Iris pigment epithelial cell (primary cell): ENCODE measurements around the gene IZUMO1.
"Not testable (repeated sequence)": the region's sequence is repeated elsewhere in the genome, so short reads cannot be mapped to it uniquely, and the experiment has no call there.

Experiments
- DNase-seq: peaks from one replicate; pipeline ENCODE4 v3.0.0-alpha.2; 2011; ENCODE audit warnings: low read depth

Gene IZUMO1

DNA sequence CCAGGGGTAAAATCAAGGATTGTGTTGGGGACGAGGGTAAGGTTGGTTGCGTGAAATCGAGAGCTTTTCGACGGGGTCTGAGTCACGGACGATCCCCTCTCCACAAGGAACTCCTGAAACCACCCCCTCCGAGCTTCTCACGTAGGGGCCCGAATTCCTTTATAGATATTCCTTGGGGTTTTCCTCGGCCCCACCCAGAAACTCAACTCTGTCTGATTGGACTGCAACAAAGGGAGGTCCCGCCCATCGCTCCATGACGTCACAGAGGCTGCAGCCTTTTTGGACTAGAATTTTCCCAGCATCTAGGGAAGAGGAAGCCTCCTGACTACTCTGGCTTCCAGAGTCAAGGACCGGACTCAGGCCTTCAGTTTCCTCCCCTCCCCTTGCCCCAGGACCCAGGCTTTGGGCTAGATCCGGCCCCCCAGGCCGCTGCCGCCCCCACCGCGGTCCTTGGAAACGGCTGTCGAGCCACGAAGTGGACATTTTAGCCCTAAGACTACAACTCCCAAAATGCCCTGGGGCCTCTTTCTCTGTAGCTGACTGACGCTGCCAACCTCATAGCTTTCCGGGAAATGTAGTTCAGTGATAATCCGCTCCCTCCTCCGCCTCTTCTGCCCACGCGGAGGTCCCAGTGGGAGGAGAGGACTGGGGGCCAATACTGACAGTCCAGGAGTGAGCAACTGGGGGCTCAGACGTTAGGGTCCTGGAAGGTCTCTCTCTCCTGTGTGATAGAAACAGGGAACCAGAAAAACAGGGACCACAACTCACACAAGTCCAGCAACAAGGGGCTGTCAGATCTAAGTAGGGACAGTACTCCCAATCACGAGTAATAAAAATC is at the start of gene IZUMO1:
IZUMO1 (minus strand) TSS at position 172 of the 838 bp plus-strand sequence. CDS start 1,050 bp downstream, outside the sequence.
- DNase-seq: peak; percentile 94

DNA sequence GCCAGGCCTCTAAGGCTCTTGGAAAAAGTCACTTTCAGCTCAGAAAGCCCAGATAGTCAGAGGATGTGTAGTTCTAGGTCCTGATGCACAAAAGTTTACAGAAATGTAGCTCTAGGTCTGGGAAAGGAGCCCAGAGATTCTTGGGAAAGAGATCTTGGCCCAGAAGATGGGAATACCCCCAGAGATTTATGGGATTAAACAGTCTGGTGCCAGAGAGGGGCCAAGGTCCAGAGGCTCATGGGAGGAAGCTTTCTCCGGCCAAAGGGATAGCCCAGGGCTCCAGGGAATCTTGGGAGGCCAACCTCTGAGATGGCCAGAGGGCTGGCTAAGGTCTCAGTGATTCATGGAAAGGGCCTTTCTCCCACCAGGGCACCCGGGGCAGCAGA is 49.0 kb upstream of the IZUMO1 start:
- DNase-seq: no peak

DNA sequence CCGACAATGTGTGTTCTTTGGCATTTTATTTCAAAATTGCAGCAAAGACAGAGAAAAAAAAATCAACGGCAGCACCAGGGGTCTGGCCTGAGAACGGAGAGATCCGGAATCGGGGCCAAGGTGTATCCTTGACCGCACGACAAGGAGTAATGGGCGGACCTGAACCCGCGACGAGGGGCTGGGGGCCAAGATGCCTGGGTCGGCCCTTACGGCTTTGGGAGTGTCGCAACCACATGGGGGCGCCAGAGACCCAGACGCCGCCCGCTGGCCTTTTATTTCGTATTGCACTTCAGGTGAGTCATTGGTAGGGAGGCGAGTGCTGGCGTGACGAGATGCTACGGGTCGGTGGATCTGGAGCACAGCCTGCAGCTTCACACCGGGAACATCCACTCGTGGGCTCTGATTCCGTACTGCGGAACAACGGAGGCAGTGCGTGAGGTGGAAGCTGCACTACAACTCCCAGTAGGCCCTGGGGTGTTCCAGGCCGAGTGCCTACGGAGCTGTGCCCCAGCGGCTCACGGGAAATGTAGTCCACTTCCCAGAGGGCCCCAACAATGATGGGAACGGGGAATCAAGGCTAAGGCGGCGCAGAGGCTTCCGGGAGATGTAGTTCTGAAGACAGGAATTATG is 48.5 kb upstream of the IZUMO1 start:
- DNase-seq: peak; percentile 95

DNA sequence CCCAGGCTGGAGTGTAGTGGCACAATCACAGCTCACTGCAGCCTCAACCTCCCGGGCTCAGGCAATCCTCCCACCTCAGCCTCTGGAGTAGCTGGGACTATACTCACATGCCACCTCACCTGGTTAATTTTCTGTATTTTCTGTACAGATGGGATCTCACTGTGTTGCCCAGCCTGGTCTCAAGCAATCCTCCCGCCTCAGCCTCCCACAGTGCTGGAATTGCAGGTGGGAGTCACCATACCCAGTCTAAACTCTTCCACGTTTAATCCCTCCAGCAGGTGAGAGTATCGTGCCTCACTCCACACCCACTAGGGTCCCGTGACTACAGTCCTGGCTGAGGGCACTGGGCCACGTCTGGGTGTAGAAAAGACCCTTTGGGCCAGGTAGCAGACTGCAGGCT is 47.6 kb upstream of the IZUMO1 start:
- DNase-seq: no peak

DNA sequence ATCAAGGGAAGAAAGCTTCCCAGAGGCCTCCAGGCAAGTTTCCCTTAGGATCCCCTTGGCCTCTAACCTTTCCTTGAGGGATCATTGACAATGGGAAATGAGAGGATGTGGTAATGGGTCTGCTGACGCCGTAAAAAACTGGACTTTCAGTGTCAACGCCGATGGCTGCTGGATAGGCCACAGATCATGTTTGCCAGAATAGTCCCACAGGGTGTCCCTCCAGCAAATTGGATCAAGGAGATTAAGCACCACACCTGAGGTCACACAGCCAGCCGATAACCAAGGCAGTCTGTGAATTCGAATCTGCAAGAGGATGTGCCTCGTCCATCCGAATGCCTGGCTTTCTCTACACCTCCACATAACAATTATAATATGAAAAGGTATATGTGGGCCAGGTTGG is 46.6 kb upstream of the IZUMO1 start:
- DNase-seq: no peak

DNA sequence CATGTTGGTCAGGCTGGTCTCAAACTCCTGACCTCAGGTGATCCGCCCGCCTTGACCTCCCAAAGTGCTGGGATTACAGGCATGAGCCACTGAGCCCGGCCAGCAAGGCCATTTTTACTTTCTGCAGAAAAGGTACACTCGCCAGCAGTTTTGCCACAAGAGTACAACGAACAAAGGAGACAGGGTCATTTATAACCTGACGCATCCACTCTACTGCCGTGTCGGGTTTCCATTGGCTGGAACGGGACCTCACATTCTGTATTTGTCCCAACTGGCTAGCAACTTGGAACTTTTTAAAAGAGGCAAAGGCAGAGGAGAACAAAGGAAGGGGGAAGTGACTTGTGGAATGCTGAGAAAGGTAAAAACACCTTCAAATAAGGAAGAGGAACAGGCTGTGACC is 40.6 kb upstream of the IZUMO1 start:
- not testable (repeated sequence) for DNase-seq

DNA sequence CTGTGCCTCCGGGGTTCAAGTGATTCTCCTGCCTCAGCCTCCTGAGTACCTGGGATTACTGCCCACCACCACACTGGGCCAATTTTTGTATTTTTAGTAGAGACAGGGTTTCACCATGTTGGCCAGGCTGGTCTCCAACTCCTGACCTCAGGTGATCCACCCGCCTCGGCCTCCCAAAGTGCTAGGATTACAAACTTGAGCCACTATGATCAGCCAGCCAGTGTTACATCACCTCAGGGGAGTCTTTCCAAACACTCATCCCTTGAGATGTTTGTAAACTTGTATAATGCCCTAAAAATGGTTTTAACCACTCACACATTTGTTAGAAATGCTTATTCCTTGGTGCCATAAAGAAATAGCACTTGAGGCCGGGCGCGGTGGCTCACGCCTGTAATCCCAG is 39.7 kb upstream of the IZUMO1 start:
- not testable (repeated sequence) for DNase-seq

DNA sequence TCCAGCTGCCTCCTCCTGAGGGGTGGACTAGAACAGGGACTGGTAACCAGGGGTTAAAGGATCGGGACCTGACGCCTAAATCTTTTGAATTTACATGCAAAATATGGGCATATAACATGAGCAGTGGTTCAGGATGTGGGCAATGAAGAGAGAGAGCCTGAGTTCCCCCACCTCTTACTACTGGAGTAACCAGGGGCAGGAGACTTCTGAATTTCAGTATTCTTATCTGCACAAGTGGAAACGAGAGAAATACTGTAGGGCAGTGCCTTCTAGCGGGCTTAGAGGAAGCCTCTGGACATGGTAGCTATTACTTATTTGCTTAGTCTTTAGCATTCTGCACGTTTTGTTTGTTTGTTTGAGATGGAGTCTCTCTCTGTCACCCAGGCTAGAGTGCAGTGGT is 37.8 kb upstream of the IZUMO1 start:
- no peak for DNase-seq

DNA sequence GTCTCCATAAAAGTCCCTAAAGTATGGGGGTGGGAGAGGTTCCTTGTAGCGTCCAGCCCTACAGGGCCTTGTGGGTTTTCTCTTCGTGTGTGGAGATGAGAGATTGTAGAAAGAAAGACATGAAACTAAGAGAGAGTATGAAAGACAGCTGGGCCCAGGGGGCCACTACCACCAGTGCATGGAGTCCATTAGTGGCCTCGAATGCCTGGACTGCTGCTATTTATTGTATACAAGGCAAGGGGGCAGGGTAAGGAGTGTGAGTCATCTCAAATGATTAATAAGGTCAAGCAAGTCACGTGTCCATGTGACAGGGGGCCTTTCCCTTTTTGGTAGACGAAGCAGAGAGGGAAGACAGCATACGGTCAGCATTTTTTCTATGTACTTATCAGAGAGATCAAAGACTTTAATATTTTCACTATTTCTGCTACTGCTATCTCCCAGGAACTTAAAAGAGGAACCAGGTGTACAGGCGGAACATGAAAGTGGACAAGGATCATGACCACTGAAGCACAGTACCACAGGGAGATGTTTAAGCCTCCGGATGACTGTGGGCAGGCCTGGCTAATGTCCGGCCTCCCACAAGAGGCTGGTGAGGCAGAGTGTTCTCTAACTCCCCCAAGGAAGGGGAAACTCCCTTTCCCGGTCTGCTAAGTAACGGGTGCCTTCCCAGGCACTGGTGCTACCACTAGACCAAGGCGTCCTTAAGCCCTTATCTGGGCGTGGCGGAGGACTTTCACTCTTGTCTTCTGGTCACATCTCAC is 34.1 kb upstream of the IZUMO1 start:
- peak; percentile 45 for DNase-seq

DNA sequence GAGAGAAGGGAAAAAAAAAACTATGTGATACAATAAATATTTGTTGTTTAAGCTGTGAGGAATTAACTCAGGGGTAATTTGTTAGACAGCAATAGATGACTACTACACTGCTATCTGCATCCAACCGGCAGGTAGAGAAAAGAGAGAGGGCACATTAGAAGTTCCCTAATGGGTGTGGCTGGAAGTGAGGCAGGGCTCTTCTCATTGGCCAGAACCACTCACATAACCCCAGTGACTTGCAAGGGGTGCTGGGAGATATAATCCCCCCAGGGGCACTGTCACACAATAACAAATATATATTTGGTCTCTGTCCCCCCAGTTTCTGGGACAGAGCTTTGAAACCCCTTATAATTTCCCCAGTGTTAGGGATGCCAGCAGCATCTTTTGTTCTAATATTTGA is 32.9 kb upstream of the IZUMO1 start:
- no peak for DNase-seq

DNA sequence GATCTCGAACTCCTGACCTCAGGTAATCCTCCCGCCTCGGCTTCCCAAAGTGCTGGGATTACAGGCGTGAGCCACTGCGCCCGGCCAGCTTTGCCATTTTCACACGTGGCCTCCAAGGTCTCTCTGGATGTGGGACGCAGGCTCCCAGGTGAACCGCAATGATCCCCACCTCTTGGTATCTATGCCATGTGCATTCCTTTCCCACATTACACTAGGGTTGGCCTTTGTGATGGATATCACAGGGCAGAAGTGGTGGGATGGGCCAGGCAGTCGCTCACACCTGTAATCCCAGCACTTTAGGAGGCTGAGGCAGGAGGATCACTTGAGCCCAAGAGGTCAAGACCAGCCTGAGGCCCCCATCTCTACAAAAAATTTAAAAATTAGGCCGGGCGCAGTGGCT is 31.0 kb upstream of the IZUMO1 start:
- no peak for DNase-seq

DNA sequence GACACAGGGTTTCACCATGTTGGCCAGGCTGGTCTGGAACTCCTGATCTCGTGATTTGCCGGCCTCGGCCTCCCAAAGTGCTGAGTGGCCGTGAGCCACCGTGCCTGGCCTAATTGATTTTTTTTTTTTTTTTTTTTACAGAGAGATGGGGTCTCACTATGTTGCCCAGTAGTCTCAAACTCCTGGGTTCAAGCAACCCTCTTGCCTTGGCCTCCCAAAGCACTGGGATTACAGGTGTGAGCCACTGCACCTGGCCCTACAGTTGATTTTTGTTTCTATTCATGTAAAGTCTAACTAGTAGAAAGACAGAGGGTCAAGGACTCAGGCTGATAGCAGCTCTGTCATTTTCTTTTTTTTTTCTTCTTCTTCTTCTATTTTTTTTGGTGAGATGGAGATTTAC is 30.4 kb upstream of the IZUMO1 start:
- DNase-seq: no peak

DNA sequence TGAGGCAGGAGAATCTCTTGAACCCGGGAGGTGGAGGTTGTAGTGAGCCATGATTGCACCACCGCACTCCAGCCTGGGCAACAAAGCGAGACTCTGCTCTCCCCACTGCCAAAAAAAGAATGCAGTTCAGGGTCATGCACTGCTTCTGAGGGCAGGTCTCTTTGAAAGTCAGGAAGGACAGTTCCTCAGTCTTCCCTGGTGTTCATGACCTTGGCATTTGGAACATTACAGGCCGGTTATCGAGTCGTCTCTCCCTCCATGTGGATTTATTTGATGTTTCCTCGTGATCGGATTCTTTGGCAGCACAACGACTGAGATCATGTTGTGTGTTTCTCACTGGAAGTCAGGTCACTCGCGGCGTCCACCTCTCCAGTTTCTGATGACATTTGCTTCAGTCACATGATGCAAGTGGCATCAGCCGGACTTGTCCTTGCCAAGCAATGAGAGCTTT is 25.8 kb upstream of the IZUMO1 start:
- peak; percentile 28 for DNase-seq

DNA sequence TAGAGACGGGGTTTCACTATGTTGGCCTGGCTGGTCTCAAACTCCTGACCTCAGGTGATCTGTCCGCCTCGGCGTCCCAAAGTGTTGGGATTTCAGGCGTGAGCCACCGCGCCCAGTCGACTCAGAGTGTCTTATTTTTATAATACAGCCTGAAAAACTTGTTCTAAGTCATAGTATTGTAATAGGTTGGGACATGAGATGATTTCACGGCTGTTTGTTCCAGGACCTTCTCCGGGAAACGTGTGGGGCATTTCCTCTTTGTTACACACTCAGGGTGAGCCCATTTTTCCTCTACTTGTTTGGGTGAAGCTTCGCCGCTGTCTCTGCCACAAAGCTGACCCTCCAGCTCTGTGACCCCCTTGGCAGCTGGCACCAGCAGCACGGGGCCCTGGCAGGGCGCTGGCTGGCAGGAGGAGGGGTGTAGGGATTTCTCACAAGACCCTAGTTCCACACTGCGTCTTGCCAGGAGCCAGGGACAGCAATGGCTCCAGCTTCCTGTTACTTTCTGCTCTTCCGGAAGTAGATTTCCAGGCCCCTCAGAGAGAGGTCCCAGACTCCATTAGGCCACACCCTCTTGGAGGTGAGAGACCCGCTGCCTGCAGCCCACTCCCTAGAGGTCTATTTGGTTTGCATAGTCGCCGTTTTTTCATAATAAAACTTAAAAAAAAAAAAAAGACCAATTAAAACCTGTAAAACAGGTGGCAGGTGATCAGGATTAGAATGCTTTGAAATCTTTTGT is 24.2 kb upstream of the IZUMO1 start:
- DNase-seq: no peak

DNA sequence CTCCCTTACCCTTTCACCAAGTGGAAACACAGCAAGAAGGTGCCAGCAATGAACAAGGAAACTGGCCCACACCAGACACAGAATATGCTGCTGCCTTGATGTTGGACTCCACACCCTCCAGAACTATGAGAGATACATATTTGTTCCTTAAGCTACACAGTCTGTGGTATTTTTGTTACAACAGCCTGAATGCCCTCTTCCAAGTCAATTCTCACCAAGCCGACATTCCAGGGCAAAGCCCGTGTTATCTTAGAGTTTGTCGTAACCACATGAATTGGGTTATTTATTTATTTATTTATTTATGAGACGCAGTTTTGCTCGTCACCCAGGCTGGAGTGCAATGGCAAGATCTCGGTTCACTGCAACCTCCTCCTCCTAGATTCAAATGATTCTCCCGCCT is 23.6 kb upstream of the IZUMO1 start:
- peak; percentile 91 for DNase-seq

DNA sequence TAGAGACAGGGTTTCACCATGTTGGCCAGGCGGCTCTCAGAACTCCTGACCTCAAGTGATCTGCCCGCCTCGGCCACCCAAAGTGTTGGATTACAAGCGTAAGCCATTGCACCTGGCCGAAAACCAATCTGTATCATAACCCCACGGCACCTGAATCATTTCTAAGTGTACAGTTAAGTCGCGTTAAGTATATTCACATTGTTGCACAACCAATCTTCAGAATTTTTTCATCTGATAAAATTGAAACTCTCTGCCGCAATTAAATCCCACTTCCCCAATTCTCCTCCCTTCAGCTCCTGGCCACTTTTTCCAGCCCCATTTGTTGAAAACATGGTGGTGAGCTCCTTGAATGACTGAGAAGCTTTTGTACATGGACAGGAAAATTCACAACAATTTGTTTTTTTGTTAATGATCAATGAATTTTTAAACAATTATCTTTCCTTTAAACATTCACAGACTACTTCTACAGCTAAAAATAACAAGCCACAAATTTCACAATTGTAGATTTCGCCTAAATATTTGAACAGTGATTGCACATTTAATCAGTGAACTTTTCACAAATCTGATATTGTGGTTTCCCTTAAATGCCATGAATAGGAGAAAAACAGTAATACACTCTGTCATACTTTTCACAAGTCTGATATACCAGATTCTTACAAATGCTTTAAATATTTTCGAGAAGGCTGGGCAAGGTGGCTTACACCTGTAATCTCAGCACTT is 22.4 kb upstream of the IZUMO1 start:
- peak; percentile 41 for DNase-seq

DNA sequence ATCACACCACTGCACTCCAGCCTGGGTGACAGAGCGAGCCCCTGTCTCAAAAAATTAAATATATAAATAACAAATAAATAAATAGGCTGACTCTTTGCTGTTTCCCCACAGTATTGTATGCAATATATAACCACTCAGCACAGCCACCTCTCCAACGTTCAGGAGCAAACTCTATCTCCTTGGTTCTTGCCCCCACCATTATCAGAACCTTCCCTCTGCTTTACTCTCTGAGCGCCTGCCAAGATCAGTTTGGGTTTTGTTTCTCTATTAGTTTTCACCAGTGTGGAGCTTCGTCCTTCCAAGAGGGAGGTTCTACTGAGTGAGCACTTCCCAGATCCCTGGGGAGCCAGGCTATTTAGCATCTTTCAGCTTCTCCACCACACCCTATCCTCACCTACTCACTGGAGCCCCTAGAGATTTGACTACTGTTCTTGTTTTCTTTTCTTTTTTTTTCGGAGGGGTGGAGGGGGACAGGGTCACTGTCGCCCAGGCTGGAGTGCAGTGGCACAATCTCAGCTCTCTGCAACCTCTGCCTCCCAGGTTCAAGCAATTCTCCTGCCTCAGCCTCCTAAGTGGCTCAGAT is 21.6 kb upstream of the IZUMO1 start:
- not testable (repeated sequence) for DNase-seq

DNA sequence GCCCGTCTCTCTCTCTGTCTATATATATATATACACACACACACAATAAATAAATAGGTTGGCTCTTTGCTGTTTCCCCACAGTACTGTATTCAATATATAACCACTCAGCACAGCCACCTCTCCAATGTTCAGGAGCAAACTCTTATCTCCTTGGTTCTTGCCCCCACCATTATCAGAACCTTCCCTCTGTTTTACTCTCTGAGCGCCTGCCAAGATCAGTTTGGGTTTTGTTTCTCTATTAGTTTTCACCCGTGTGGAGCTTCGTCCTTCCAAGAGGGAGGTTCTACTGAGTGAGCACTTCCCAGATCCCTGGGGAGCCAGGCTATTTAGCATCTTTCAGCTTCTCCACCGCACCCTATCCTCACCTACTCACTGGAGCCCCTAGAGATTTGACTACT is 19.1 kb upstream of the IZUMO1 start:
- not testable (repeated sequence) for DNase-seq

DNA sequence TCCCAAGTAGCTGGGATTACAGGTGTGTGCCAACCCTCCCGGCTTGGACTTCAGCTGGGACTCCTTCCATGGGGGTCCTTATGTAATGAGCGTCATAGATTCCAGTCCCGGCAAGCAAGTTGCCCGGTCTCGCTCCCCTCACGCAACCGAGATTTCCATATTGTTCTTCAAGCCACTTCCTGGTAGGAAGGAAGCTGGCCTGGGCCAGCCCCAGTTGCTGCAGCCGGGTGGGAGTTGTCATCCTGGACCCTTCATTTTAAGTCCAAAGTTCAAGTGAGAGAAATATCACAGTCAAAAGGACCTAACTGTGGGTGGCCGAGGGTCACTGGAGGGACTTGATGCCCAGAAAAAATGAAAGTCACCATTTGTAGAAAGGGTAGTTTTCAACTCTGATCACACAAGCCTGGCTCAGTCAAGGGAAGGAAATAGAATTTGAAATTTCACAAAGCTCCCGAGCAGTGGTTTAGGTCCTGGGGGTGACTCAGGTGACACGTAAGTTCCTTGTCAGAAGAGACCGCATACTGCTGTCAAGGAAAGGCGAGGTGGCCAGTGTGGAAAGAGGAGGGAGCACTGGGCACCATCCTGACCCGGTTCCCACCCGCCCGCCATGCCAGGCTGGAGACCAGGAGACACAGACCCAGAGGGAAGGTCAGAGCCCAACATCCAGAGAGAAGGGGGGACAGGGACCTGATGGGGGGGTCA is 13.9 kb upstream of the IZUMO1 start:
- DNase-seq: no peak

DNA sequence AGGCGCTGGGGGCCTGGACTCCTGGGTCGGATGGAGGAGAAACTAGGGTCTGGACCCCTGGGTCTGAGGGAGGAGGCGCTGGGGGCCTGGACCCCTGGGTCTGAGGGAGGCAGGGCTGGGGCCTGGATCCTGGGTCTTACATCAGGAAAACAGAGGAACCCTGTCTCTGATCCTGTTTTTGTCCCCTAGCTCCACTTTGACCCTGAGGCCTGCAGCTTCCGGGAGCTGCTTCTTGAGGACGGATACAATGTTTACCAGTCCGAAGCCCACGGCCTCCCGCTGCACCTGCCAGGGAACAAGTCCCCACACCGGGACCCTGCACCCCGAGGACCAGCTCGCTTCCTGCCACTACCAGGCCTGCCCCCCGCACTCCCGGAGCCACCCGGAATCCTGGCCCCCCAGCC is 11.0 kb upstream of the IZUMO1 start:
- DNase-seq: no peak
